Endothelial cell of umbilical vein (primary cell): ENCODE measurements around the gene SEZ6L2. TPM values are rescaled to one million over a fixed set of nuclear protein-coding genes. Genes with fewer than 3 reads are reported as not detected.

Source experiments
- BruUV-seq: library from RNA; stranded (reverse); fragments of 400-500 nt; replicated peaks from 2 replicates; lab custom pipeline; 2021; lab: Mats Ljungman, UMichigan
- CTCF ChIA-PET: fragments of 300-600, 350-600 bp; sonication (Branson Sonifier 250); formaldehyde crosslinking; loops from one replicate; lab custom pipeline; 2021; ENCODE audit warnings: antibody characterized with exemption, inconsistent platforms; lab: Charles Lee
- POLR2A ChIA-PET: fragments of 300-600, 350-600 bp; sonication (Branson Sonifier 250); formaldehyde crosslinking; loops from one replicate; lab custom pipeline; 2021; ENCODE audit warnings: antibody characterized with exemption, inconsistent platforms; lab: Charles Lee
- DNase-seq: peaks from one replicate; pipeline ENCODE4 v3.0.0-alpha.2; 2011; ENCODE audit warnings: low read depth, low spot score
- FAIRE-seq: peaks from 2 replicates; lab custom pipeline; 2011; peaks lifted over from hg19 to GRCh38; lab: Jason Lieb, UNC
- H2AFZ ChIP-seq: 2 replicates; pipeline ENCODE4 v1.6.0; 2012; ENCODE audit warnings: low read depth, low read length, control low read depth, inconsistent platforms
- H3K27ac ChIP-seq: 2 replicates; pipeline ENCODE4 v1.5.1; 2011; ENCODE audit warnings: low read depth, mild to moderate bottlenecking, control low read depth, low read length, moderate library complexity; ENCODE audit not compliant: insufficient read depth
- H3K27me3 ChIP-seq, 2 experiments: 2 replicates each; pipeline versions ENCODE4 v1.6.0 to v1.6.1; 2011; ENCODE audit warnings: low read length in 2 of 2, mixed read lengths in 1 of 2; ENCODE audit not compliant: control insufficient read depth in 2 of 2, insufficient read depth in 2 of 2
- H3K36me3 ChIP-seq, 2 experiments: 2 replicates in 1 of 2; 3 replicates in 1 of 2; pipeline ENCODE4 v1.5.1; 2011; ENCODE audit warnings: low read length in 2 of 2, mild to moderate bottlenecking in 1 of 2, moderate library complexity in 1 of 2; ENCODE audit not compliant: control insufficient read depth in 2 of 2, insufficient read depth in 2 of 2; ENCODE audit errors: extremely low read depth in 1 of 2
- H3K4me1 ChIP-seq: 3 replicates; pipeline ENCODE4 v1.5.1; 2011; ENCODE audit warnings: mild to moderate bottlenecking, low read length; ENCODE audit not compliant: control insufficient read depth, insufficient read depth; ENCODE audit errors: extremely low read depth
- H3K4me2 ChIP-seq: 2 replicates; pipeline ENCODE4 v1.6.1; 2011; ENCODE audit warnings: low read length, control low read depth, mixed read lengths; ENCODE audit not compliant: insufficient read depth
- H3K4me3 ChIP-seq, 3 experiments: fragments of 200-600 bp in 1 of 3; sonication (generic), shearing (Covaris generic) in 1 of 3; replicated peaks in 1 of 3; 2 replicates each; pipeline ENCODE4 v1.5.1; 2011 to 2016; ENCODE audit warnings: control low read depth in 3 of 3, low read length in 3 of 3, mild to moderate bottlenecking in 2 of 3, inconsistent platforms in 1 of 3, low read depth in 1 of 3, moderate library complexity in 1 of 3; ENCODE audit not compliant: insufficient read depth in 1 of 3
- H3K79me2 ChIP-seq: 2 replicates; pipeline ENCODE4 v1.6.0; 2012; ENCODE audit warnings: low read length, inconsistent platforms; ENCODE audit not compliant: control insufficient read depth, insufficient read depth
- H3K9ac ChIP-seq: replicated peaks from 2 replicates; pipeline ENCODE3; 2011; ENCODE audit warnings: low read length, control low read depth; ENCODE audit not compliant: insufficient read depth; ENCODE audit errors: extremely low read depth
- H3K9me1 ChIP-seq: replicated peaks from 3 replicates; pipeline ENCODE4 v1.6.0; 2011; ENCODE audit warnings: mild to moderate bottlenecking, low read length; ENCODE audit not compliant: control insufficient read depth, insufficient read depth; ENCODE audit errors: extremely low read depth
- H3K9me3 ChIP-seq: replicated peaks from 2 replicates; pipeline ENCODE4 v1.5.1; 2012; ENCODE audit warnings: low read length, inconsistent platforms; ENCODE audit not compliant: control insufficient read depth, insufficient read depth
- H4K20me1 ChIP-seq: replicated peaks from 2 replicates; pipeline ENCODE3; 2011; ENCODE audit warnings: mild to moderate bottlenecking, low read length; ENCODE audit not compliant: control insufficient read depth, insufficient read depth; ENCODE audit errors: extremely low read depth
- EZH2 ChIP-seq: IDR thresholded peaks from 2 replicates; pipeline ENCODE4 v1.6.1; 2012; ENCODE audit warnings: borderline replicate concordance, low read depth, mild to moderate bottlenecking, moderate library complexity, low read length, inconsistent platforms; ENCODE audit not compliant: severe bottlenecking
- FOS ChIP-seq: IDR thresholded peaks from 2 replicates; pipeline ENCODE4 v1.6.1; 2011; ENCODE audit warnings: mild to moderate bottlenecking, low read length, moderate library complexity, borderline replicate concordance; ENCODE audit not compliant: insufficient read depth
- GATA2 ChIP-seq: IDR thresholded peaks from 2 replicates; pipeline ENCODE4 v1.7.0; 2011; ENCODE audit warnings: low read depth, mild to moderate bottlenecking, moderate library complexity, mixed read lengths, low read length; ENCODE audit not compliant: insufficient read length, insufficient read depth
- JUN ChIP-seq: IDR thresholded peaks from 2 replicates; pipeline ENCODE4 v1.6.1; 2011; ENCODE audit warnings: borderline replicate concordance, low read depth; ENCODE audit not compliant: insufficient read length, insufficient read depth
- POLR2A ChIP-seq: IDR thresholded peaks from 2 replicates; pipeline ENCODE4 v1.6.1; 2012; ENCODE audit warnings: low read depth, mild to moderate bottlenecking, control low read depth, low read length
- POLR2AphosphoS5 ChIP-seq: IDR thresholded peaks from 2 replicates; pipeline ENCODE4 v1.6.1; 2012; ENCODE audit warnings: low read depth, mild to moderate bottlenecking, control low read depth, low read length, moderate library complexity; ENCODE audit not compliant: insufficient read depth
- dilution Hi-C: fragments of 300-500 bp; cut with MboI; formaldehyde crosslinking; loops from one replicate; pipeline ENCODE4 v1.15.0; 2019; ENCODE audit warnings: low sequenced_read_pairs; ENCODE audit not compliant: extremely low pct_ligation_motif_present
- intact Hi-C: fragments of 100-400 bp; cut with micrococcal nuclease; formaldehyde crosslinking; loops from one replicate; pipeline ENCODE4 v1.10.0; 2022
- polyA plus RNA-seq, 4 experiments: library from polyadenylated mRNA; depleted of rRNA in 3 of 4; stranded (reverse) in 3 of 4; unstranded in 1 of 4; fragments of >200 nt; gene quantifications; 2 replicates each; pipeline versions ENCODE4 v1.2.1 to v1.2.3, GENCODE V29; 2011 to 2012; ENCODE audit warnings: missing spikeins in 1 of 4
- total RNA-seq: library from RNA; stranded (reverse); gene quantifications from 2 replicates; pipeline ENCODE4 v1.2.3, GENCODE V29; 2021
- TF ChIP-seq, protein P1 (sequence below): IDR thresholded peaks from 2 replicates; pipeline ENCODE4 v1.6.1; 2011; ENCODE audit not compliant: insufficient read depth, insufficient read length

The SEZ6L2 gene
- total and polyA plus RNA-seq, 2 donors (not counting 3 experiments of a cell fraction or from before 2014, with no cell fraction given) = 2.4 to 4.5 TPM

DNA sequence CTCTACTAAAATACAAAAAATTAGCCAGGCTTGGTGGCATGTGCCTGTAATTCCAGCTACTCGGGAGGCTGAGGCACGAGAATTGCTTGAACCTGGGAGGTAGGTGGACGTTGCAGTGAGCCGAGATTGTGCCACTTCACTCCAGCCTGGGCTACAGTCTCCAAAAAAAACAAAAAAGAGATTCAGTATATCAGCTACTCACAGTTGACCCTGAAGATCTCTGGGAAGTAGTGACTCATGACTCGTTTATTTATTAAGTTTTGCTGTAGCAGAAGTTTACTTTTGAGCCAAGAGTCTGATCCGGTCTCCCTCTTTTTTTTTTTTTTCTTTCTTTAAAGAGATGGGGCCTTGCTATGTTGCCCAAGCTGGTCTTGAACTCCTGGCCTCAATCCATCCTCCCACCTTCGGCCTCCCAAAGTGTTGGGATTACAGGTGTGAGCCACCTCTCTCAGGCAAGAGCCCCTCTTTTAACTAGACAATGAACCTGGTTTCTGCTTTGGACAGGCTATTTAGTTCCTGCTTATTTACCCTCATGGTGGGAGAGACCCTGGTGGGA is 74.7 kb downstream of the SEZ6L2 start:
- H3K79me2 ChIP-seq = peaks cover 30% of the 10 kb centered on the region
- no peak overlapping the region for H2AFZ ChIP-seq
- no peaks in the 10 kb centered on the region for H4K20me1 ChIP-seq
- no peaks in the 10 kb centered on the region for H3K9me3 ChIP-seq
- peak overlapping the region; percentile 73 for H3K27ac ChIP-seq
- POLR2A ChIA-PET = interaction anchor here (0.6 to 0.7 kb wide), 6 partner anchors 15 to 1014 kb away, joined by 3 to 16 read pairs (median 4); no protein-coding TSS in a partner anchor
- DNase-seq = peak; percentile 85
- BruUV-seq = no TSS peak
- CTCF ChIA-PET = interaction anchor here (0.7 to 7.0 kb wide), 7 partner anchors 9 to 124 kb away, joined by 3 to 66 read pairs (median 5); partner anchors contain the start of gene PAGR1
- H3K9ac ChIP-seq = no peak overlapping the region
- no peaks in the 10 kb centered on the region for H3K27me3 ChIP-seq
- peak overlapping the region; percentile 40 for H3K4me2 ChIP-seq
- no peaks in the 10 kb centered on the region for H3K9me1 ChIP-seq
- dilution Hi-C loops (no loop called here), intact Hi-C loops (loop anchor here (1.0 to 10.0 kb wide), 5 partner anchors 8 to 148 kb away; partner anchors contain the start of genes ASPHD1, CDIPT, KCTD13 and PAGR1)
- no peaks in the 10 kb centered on the region for H3K36me3 ChIP-seq
- no peak overlapping the region for H3K4me3 ChIP-seq
- TF ChIP-seq, protein P1, sequence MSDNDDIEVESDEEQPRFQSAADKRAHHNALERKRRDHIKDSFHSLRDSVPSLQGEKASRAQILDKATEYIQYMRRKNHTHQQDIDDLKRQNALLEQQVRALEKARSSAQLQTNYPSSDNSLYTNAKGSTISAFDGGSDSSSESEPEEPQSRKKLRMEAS = no peak
- TF ChIP-seq EZH2 (no peak), POLR2A (no peak), FOS (peak; percentile 67), JUN (peak; percentile 81), POLR2AphosphoS5 (peak; percentile 31), GATA2 (peak; percentile 38)
- H3K4me1 ChIP-seq = peaks cover 51% of the 10 kb centered on the region
- peak; percentile 96 for FAIRE-seq
